ENCODE results near the gene FAM120B.

FAM120B gene

DNA sequence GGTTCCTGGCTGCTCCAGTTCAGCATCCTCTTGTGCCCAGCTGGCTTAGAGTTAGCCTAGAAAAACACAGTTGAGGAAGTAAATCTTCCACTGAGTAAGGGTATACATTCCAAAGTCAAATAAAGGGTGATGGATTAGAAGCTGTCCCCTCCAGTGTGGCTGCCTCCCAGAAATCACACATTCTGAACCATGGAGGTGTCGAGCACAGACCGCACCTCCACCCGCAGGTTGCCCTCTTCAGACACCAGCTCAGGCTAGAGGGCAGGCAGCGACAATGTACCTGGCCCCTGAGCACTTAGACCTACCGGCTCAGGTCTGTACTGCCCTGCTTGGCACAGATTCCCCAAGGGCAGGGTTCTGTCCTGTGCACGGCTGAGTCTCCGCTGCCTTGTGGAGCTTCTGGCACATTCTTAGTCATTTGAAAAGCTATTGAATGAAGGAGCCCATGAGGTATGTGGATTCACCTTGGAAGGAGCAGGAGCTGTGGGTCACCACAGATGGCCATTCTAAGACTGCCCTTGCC is 118.1 kb downstream of the FAM120B start:
- no peak for DNase-seq

DNA sequence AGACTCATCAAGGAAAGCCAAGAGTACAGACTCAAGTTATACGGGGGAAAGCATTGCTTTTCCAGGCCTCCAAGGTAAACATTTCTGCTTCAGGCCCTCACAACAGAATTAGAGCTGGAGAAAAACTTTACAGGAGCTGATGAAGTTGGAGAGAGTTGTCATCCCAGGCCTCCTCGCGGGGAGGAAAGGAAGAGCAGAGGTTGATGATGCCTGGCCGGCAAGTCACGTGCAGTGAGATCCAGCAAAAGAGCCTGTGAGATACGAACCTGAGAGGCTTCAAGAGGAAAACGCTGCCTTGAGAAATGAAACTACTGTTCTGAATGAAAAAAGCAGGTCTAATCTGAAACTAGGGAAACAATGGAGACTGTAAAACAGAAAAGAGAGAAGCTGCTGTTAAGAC is 122.9 kb downstream of the FAM120B start:
- DNase-seq, result no peak

DNA sequence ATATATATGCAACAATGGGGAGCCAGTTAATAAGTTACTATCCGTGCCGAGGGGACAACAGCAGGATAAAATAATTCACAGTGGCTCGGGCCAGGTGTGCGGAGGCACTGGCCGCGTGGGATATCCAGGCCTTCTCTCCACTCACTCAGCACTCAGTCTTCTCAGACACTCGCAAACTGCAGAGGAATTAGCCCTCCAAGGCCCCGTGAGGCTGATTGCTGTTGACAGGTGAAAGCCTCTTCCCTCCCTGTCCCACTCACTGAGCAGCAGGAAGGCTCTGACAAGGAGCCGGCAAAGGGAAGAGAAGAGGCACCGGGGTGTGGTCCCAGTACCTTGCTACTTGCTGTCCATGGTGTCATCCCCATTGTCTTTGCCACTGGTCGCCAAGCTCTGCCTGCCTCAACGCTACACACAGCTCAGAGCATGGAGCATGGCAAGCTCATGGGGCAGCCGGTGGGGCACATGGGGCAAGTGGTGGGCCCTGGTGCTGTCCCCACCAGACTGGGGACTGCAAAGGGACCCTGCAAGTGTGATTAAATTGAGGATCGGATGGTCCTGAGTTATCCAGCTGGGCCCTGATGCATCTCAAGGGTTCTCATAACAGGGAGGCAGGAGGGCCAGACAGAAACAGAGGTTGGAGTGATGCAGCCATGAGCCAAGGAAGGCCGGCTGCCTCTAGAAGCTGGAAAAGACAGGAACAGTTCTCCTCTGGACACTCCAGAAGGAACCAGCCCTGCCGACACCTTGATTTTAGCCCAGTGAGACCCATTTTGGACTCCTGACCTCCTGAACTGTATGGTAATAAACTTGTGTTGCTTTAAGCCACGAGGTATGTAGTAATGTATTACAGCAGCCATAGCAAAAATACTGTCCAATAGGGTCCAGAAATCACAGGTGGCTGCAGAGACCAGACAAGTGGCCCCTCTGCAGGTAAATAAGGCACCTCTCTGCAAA is 126.9 kb downstream of the FAM120B start:
- no peak for DNase-seq

DNA sequence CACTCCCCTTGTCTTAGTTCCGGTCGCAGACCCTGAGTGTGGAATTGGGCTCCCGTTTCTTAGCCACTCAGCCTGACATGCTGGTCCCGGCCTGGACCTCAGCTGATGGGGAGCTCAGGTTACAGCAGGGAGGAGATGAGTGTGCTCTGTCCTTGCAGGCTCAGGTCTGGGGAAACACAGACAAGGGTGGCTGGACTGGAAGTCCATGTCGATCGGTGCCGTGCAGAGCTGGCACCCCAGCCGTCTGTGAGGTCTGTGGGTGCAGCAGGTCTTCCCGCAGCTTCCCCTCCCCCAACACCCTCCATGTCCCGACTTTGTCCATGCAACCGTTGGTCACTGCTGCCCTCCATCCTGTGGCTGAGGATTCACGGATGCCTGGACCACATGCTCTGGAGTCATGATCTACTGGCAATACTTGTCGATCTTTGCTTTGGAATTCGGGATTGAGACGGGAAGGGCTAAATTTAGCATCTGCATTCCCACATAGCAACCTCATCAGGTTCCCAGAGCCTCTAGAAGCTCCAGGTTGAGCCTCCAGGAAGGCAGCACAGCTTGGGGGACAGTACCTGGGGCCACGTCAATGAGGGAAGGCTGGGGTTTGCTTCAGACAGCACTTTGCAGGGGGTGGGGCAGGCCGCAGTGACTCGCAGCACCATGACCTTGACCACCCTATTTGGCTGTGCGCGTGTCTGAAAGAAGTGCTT is 127.7 kb downstream of the FAM120B start:
- no peak for DNase-seq

DNA sequence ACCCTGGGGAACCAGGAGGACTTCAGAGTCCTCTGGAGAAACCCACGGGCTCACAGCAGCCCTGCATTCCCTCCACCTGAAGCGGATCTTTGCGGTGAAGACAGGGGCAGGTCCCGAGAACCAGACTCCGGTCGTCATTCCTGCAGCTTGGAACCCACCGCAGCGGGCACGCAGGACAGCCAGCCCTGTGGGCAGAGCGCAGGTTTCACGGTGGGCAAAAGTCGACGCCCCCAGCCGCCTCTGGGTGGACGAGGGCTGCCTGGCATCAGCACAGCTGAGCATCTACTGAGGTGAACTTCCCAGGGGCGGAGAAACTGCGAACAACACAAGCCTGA is 128.2 kb downstream of the FAM120B start:
- no peak for DNase-seq

DNA sequence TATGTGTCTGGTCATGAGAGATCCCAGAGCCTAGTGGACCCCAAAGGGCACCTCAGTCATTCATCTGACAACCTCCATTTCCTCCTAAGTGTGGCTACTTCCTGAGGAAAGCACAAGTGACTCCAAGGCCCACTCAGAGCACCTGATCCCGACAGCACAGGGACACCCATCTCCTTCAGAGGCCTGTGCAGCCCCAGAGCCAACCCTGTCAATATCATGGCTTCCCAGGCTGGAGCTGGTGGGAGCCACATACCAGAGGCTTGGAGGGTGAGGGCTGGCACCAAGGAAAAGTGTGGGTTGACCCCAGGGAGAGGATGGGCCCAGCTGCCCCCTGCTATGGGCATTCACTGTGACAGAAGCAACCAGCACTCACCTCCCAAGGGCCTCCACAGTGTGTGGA is 129.2 kb downstream of the FAM120B start:
- DNase-seq, result no peak

DNA sequence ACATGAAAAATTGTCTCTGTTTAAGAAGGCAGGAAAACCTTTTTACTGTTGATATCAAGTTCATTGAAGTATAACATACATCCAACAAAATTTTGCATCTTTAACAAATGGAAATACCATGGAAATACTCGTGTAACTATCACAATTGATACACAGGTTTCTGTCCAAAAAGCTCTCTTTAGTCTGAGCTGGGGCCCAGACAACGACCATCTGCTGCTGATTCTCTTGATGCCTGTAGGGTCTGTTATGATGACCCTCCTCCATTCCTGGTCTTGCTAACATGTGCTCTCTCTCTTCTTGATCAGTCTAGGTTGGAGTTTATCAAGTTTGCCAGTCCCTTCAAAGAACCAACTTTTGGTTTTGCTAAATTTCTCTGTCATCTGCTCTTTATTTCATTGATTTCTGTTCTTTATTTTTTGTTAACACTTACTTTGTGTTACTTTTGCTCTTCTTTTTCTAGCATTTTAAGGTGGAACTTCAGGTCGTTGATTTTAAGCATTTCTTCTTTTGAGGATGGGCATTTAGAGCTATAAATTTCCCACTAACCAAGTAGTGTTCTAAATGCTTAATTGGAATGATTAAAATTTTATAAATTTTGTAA is 129.8 kb downstream of the FAM120B start:
- DNase-seq, result no peak

DNA sequence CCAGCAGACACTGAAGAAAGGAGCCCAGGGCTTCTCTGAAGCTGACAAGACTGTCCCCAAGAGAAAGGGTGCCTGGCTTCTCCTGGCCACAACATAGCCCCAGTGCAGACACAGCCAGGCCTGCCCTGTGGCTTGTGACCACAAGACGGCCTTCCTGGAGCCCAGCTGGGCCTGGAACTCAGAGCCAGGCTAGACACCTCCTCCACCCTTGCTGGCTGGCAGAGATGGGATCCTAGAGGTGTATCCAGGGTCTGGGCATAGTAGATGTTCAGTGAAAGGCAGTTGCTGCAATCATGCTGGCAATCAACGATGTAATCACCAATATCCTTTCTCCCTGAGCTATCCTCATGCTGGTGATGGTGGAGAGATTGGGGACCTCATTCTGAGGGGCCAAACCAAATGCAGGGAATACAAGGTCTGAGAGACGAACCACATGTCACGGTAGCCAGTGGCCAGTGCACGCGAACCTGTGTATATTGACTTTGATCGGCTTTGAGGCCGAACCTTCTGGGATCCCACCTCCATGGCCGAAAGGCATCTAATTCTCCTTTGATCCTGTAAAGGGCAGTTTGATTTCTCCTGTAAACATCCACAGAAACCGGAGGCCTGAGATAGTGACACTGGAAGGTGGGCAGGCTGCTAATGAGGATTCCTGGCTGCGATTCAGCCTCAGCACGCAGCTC is 131.3 kb downstream of the FAM120B start:
- no peak for DNase-seq

DNA sequence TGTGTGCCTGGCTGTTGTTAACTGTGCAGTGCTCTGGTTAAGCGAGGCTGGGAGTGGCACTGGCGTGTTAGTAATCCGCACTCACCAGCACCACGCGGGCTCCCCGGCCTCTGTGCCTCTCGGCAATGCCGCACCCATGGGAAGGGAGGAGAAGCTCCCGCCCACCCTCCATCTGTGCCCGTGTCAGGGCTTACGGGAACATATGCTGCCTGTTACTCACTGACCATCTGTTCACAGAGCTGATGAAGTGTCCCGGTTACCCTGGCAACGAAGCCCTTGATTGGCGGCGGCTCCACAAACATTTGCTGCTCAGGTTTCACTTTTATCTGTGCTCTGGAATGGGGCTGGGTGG is 131.8 kb downstream of the FAM120B start:
- DNase-seq, result peak; percentile 79

DNA sequence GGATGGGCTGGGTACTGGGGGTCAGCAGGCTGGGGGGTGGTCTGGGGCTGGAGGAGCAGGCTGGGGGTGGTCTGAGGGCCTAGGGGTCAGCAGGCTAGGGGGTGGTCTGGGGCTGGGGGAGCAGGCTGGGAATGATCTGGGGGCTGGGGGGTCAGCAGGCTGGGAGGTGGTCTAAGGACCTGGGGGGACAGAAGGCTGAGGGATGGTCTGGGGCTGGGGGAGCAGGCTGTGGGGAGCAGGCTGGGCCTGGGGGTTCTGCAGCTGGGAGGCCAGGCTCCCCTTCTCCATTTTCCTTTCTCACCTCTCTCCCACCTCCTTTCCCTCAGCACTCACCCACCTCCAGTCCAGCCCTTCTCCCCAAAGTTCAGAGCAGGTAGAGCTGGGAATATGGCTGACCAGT is 132.3 kb downstream of the FAM120B start:
- DNase-seq, result no peak

DNA sequence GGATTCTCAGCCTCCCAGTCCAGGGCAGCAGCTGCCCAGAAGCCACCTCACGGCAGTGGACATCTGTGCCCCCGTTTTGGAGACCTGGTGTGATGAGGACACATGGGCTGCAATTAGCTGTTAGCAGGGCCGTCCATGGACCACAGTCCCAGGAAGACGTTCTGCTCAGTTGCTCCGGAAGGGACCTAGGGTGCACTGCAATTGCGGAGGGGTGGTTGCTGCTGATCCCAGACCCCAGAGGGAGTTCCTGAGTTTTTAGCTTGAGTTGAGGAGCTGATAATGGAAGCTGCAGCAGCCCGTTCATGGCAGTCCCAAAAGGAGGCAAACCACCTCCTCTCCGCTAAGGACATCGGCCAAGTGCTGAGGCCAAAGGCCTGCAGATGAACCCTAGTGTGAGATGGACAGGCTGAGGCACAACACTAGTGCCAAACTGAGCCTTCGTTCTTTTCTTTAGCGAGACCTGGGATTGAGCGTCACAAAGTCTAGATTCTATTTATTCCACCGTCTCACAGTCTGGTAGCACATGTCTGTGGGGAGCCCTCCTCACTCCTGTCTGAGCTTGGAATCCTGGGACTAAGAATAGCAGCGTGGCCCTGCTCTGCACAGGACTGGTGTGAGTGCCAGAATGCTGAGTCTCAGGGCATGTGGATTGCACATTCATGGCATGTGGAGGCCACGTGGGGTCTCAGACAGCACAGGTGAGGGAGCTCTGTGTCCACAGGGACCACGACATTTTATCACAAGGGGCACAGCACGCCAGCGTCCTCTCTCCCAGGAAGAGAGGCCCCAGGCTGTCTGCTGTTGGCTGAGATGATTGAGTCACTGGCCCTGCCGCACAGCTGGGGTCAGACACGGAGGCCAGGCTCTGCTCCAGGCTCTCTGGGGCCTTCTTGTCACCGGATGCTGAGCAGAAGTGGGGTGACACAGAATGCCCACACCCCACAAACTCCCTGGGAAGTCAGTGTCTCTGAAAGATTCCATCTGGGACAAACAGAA is 133.1 kb downstream of the FAM120B start:
- DNase-seq, result no peak

DNA sequence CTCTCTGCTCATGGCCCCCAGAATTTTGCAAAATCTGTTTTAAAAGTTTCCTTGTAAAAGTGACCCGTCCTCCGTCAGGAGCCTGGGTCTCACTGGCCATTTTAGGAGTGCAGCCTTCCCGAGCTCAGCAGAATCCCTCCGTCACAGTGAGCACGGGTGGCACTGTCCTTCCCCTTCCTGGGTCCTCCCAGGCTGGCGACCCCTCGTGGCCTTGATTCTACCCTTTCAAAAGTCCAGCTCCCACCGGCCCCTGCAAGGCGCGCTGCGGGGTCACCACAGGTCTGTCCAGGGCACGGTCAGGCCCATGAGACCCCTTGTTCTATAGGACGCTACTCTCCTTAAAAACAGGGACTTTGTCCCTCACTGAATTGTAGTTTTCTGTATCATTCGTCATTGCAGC is 133.9 kb downstream of the FAM120B start:
- no peak for DNase-seq

DNA sequence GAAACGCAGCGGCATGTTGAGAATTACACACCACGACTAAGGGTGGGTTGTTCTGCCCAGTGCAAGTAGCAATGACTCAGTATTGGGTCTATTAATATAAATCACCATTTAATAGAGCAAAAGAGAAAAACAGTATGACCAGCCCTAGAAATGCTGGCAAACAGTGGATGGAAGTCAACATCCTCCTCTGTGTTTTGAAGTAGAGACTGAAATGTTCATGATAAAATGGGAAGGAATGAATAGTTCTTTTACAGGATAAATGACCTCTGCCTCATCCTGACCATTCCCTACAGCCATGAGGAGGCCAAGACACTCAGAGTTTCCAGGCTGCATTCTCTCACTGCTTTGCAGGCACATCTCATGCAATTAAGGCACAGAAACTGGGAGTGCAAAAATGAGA is 134.8 kb downstream of the FAM120B start:
- no peak for DNase-seq

DNA sequence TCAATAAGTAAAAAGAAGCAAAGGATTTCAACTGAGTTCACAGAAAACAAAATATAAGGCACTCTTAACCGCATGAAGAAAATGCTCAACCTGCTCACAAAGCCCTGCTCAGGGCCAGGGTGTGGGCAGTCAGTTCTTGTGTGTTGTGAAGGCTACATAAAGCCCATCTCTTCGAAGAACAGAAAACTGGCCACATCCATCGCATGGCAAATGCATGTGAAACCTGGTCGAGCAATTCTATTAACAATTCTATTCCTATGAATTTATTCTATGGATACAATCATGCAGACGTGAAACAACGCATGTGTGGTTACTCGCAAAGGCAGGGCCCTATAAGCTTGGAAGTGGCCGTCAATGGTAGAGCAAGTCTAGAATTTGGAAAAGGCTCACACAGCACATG is 136.0 kb downstream of the FAM120B start:
- DNase-seq, result no peak

DNA sequence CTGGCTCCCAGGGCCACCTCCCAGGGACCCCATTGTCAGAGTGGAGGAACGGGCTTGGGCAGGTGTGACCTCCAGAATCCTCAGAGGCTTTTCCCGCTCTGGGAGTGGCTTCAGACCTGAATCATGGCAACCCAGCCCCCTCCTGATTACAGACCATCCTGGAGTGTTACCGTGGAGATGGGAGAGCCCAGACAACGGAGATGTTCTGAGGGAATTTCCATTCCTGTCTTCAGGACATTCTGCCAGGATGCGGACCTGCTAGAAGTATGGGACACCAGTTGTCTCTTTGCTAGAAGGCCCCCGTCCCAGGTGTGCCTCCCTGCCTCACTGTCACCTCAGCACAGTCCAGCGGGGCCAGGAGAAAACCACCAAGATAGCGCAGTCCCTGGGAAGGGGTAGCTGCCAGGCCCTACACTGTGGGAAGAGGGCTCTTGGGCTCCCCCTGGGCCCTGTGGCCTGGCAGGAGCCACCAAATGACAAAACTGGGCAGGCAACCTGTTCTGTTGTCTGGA is 136.6 kb downstream of the FAM120B start:
- no peak for DNase-seq

DNA sequence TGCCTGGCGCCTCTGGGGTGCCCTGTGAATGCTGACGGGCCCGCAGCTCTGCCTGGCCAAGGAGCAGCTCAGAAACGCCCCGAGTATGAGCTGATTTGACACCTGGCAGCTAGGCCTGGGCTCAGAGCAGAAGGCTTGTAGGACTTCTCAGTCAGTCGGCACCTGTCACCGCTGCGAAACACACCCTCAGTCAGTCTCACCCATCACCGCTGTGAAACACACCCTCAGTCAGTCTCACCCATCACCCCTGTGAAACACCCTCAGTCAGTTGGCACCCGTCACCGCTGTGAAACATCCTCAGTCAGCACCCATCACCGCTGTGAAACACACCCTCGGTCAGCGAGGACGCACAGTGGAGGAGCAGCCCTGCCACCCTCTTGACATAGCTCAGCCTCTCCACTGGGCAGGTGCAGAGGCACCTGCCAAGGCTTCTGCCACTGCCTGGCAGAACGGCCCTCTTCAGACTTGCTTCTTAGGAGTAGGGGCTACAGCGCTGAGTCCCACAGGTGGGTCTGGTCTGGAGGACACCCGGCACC is 137.6 kb downstream of the FAM120B start:
- DNase-seq, result no peak

DNA sequence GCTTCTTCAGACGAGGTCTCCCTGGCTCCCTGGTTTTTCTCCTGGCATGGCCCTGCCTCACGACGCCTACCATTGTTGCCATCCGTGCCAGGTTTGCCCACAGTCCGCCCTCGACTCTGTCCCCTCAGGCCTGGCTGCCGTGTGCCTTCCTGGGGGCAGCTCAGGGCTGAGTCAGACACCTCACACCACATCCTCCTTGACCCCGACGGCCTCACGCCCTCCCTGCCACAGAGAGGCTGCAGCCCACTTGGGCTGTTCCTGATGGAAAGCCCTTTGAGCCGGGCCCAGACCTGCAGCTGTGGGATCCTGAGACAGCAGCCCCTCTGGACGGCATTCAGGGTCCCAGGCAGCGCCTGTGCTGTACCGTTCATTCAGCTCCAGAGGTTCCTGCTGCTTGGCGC is 138.3 kb downstream of the FAM120B start:
- DNase-seq, result no peak

DNA sequence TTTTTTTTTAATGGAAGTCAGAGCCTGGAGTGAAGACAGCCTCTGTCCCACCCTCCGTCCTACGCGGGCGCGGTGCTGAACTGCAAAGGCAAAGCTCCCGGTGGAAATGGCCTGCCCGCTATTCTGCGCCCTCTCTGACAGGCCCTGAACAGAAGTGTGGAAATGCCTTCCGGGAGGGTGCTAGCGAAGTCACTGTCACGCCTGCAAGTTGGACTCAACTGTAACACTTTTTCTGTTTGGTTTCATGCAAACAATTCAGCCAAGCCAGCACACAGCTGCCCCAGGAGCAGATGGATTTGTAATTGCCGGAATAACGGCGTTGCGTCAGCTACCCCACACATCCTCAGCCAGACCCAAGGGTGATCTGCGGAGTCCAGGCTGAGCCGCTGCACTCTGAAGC is 138.9 kb downstream of the FAM120B start:
- DNase-seq, result no peak

DNA sequence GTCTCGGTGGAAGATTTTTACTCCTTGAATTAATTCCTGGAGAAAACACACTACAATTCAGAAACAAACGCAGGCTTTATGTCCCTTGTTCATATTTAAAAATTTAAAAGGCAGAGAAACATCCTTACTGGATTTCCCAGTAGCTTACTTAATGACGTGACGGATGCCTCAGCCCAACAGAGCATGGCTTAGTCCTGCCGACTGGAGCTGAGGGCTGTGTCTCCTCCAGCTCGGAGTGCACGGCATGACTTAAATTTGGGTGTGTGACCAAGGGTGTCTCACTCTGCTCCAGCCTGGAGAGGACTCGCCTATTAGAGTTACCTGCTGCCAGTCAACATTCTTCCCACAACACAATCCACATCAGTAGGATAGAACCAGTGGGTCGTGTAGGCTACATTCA is 139.4 kb downstream of the FAM120B start:
- DNase-seq, result no peak

DNA sequence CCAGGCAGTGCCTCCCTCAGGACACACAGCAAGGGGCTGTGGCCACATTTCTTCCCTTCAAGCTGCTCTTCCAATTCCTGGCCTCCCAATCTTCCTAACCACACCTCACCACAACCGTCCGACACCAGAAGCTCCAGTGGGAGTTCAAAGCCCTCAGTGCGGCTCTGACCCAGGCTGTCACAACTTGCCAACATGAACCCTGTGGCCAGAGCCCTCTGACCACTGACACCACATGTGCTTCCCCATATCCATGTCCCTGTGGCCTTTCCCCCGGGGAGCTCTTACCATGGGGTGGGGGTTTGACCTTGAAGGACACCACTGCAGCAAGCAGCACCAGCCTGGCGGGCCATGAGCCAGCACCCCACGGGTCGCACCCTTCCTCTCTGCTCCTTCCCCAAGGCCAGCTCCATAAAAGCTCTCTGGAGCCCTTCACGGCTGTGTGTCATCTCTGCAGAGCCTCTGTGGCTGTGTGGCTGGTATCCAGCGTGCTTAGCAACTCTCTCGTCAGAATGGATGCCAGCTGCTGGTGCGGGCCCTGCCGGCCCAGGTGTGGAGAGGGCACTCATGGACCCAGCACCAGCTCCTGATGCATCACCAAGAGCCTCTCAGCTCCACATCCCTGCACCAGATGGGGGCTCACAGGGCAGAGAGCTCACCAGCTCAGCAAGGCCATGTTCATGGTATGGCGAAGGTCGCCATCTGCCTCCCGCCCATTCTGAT is 140.4 kb downstream of the FAM120B start:
- DNase-seq, result no peak

DNA sequence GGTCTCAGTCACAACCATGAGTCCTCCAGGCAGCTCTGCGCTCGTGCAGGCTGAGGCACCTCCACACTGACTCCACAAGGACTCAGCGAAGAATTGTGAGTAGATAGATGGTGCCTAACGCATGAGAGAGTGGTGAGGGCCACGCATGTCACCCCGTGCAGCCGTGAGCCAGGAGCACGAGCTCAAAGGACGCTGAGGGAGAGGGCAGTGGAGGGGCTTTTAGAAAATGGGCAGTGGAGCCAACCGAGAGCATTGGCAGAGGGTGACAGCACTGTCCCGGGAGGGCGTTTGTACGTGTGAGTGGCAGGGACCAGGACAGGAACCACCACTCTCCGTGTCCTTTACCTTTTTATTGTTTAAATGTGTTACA is 141.0 kb downstream of the FAM120B start:
- DNase-seq, result no peak

All from inflammatory macrophage treated with lipopolysaccharide for 4 hours (primary cell).